Ovary (tissue), 3 donors: Measurements from ENCODE around the gene AKNAD1.

Source experiments
- EP300 ChIP-seq: sonication (generic); formaldehyde crosslinking; IDR thresholded peaks from one replicate; pipeline ENCODE4 v1.6.1; 2017; ENCODE audit warnings: antibody characterized with exemption
- TF ChIP-seq, protein P1 (sequence below), 3 donors: fragments of 450-650 bp in 2 of 3; fragments of 200-600 bp in 1 of 3; IDR thresholded peaks; one replicate each; pipeline versions ENCODE4 v1.5.1 to v1.8.0; 2016 to 2022; ENCODE audit warnings: antibody characterized with exemption in 3 of 3, mild to moderate bottlenecking in 1 of 3
- donor health status: DM: no; HTN: no; CAD: no.

DNA sequence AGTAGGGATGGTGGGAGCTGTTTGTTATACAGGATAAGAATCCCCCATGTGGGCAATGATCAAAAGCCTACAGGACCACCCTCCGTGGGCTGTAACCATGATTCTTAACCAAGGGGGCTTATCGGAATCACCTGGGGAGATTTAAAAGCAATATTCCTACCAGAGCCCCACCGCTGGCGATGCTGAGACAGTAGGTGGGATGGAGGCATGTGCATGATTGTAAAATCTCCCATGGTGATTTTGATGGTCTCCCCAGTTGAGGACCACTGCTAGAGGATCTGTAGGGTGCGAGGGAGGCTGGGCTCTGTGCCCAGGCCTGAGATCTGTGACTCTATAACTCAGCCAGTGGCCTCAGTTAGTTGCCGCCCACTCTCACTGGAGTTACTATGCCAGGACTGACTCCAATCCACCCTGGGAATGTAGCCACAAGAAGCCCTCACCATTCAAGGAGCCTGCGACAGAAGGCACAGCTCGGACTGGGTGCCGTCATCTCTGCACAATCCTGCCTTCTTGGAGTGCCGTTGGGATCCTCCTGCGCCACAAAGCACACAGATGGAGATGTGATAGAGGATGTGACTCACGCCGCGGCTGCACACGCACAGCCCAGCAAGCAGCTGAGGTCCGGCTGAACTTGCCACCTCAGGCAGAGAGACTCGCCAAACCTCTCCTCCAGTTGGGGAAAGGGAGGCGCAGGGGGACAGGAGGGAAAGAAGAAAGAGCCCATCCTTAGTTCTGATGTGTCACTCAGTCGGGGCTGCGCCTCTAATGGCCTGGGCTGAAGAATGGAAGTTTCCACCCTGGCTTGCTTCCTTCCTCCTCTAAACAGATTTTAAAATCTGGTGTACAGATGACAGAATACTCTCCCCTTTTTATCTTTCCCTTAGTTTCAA lies 26.5 kb downstream of the AKNAD1 start:
- TF ChIP-seq EP300, result no peak
- TF ChIP-seq, protein P1, sequence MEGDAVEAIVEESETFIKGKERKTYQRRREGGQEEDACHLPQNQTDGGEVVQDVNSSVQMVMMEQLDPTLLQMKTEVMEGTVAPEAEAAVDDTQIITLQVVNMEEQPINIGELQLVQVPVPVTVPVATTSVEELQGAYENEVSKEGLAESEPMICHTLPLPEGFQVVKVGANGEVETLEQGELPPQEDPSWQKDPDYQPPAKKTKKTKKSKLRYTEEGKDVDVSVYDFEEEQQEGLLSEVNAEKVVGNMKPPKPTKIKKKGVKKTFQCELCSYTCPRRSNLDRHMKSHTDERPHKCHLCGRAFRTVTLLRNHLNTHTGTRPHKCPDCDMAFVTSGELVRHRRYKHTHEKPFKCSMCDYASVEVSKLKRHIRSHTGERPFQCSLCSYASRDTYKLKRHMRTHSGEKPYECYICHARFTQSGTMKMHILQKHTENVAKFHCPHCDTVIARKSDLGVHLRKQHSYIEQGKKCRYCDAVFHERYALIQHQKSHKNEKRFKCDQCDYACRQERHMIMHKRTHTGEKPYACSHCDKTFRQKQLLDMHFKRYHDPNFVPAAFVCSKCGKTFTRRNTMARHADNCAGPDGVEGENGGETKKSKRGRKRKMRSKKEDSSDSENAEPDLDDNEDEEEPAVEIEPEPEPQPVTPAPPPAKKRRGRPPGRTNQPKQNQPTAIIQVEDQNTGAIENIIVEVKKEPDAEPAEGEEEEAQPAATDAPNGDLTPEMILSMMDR (IDR thresholded peaks at IDR 0.05), result no peak
